ENCODE results near the gene DHX40. TPM values are rescaled to one million over a fixed set of nuclear protein-coding genes. Genes with fewer than 3 reads are reported as not detected.
"Not testable (repeated sequence)": the region's sequence is repeated elsewhere in the genome, so short reads cannot be mapped to it uniquely, and the experiment has no call there.

DHX40 gene
- total RNA-seq, 3 donors from 2014 or later (not counting 1 experiment from before 2014, with no cell fraction given) = 43.0 to 47.4 (median 46.6) TPM

DNA sequence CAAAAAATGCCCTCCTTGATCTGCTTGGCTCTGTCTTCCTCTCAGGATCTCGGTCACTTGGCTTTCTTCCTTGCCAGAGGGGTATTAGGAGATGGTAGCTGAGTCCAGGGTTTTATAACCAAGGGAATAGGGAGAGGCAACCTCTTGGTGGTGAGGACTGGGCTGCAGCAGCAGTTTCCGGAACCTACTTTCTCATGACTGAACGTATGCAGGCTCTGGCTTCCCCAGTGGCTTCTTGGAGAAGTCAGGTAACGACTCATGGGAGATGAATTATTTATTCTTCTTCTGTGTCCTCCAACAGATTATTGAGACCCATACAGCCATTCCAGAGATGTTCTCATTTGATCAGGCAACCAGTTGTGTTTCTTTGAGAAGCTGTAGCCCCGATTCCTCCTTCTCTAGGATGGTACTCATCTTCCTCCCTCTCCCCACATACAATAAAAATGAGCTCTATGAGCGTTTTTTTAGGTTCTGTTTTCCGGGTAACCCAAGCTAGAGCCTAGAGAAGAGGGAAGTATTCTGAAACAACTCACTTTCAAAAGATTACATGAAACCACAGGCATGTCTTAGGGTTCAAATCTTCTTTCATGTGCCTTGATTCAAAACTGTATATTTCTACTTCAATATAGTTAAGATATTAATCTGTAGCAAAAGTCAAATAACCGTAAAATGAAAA lies 22.3 kb upstream of the DHX40 start:
- peaks cover 3% of the 10 kb centered on the region for H3K4me1 ChIP-seq (ENCODE audit: control insufficient read depth, insufficient read depth, low read length)
- H3K27ac ChIP-seq (ENCODE audit: low read length) = no peak overlapping the region
- no peak overlapping the region for H3K27ac Mint-ChIP-seq
- H3K4me3 Mint-ChIP-seq = no peak overlapping the region
- H3K36me3 Mint-ChIP-seq = no peaks in the 10 kb centered on the region
- no peaks in the 10 kb centered on the region for H3K36me3 ChIP-seq (ENCODE audit: control insufficient read depth, insufficient read depth, low read length)
- 60% methylated on average over 7 of the region's 8 CpGs for WGBS (ENCODE audit: insufficient coverage)
- H3K27me3 ChIP-seq (ENCODE audit: control insufficient read depth, insufficient read depth, low read length) = peaks cover 6% of the 10 kb centered on the region
- TF ChIP-seq, protein P1, sequence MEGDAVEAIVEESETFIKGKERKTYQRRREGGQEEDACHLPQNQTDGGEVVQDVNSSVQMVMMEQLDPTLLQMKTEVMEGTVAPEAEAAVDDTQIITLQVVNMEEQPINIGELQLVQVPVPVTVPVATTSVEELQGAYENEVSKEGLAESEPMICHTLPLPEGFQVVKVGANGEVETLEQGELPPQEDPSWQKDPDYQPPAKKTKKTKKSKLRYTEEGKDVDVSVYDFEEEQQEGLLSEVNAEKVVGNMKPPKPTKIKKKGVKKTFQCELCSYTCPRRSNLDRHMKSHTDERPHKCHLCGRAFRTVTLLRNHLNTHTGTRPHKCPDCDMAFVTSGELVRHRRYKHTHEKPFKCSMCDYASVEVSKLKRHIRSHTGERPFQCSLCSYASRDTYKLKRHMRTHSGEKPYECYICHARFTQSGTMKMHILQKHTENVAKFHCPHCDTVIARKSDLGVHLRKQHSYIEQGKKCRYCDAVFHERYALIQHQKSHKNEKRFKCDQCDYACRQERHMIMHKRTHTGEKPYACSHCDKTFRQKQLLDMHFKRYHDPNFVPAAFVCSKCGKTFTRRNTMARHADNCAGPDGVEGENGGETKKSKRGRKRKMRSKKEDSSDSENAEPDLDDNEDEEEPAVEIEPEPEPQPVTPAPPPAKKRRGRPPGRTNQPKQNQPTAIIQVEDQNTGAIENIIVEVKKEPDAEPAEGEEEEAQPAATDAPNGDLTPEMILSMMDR (IDR thresholded peaks at IDR 0.05) = no peak
- no peaks in the 10 kb centered on the region for H3K4me1 Mint-ChIP-seq
- intact Hi-C loops (cut with micrococcal nuclease) = no loop called here
- H3K4me3 ChIP-seq (ENCODE audit: low read length) = no peak overlapping the region
- H3K27me3 Mint-ChIP-seq (ENCODE audit: low read depth in 2 of 2) = peaks cover 10 to 35% of the 10 kb centered on the region in 2 donors
- H3K9me3 Mint-ChIP-seq = no peaks in the 10 kb centered on the region
- ATAC-seq = no peak
- DNase-seq = no peak
- H3K9me3 ChIP-seq (ENCODE audit: control insufficient read depth, insufficient read depth, low read length) = no peaks in the 10 kb centered on the region

DNA sequence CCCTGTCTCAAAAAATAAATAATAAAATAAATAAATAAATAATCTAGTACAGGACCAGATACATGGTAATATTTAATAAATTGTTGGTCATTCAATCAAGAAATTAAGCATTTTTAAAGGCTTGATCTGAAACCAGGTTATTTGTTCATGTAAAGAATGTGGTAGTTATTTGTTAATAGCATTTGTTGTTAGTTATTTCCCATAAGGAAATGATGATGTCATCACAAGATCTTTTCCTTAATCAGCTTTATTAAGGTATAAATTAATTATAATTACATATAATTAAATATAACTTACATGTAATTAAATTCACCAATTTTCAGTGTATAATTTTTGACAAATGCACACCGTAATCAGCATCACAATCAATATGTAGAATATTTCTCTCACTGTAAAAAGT lies 19.5 kb upstream of the DHX40 start:
- Mint-ChIP-seq H3K36me3 (no peaks in the 10 kb centered on the region), H3K27me3 (ENCODE audit: low read depth in 2 of 2) (peaks cover 12 to 22% of the 10 kb centered on the region in 2 donors), H3K9me3 (no peaks in the 10 kb centered on the region), H3K4me1 (no peaks in the 10 kb centered on the region), H3K27ac (no peak overlapping the region), H3K4me3 (no peak overlapping the region)
- Histone ChIP-seq H3K4me3 (ENCODE audit: low read length) (no peak overlapping the region), H3K9me3 (ENCODE audit: control insufficient read depth, insufficient read depth, low read length) (no peaks in the 10 kb centered on the region), H3K27ac (ENCODE audit: low read length) (no peak overlapping the region), H3K4me1 (ENCODE audit: control insufficient read depth, insufficient read depth, low read length) (peaks cover 3% of the 10 kb centered on the region), H3K27me3 (ENCODE audit: control insufficient read depth, insufficient read depth, low read length) (peaks cover 2% of the 10 kb centered on the region), H3K36me3 (ENCODE audit: control insufficient read depth, insufficient read depth, low read length) (no peaks in the 10 kb centered on the region)
- 87% methylated on average over 1 of the region's 1 CpG for WGBS (ENCODE audit: insufficient coverage)
- ATAC-seq (no peak), DNase-seq (no peak)
- intact Hi-C loops (cut with micrococcal nuclease) = no loop called here
- TF ChIP-seq, protein P1 (IDR thresholded peaks at IDR 0.05) = no peak

DNA sequence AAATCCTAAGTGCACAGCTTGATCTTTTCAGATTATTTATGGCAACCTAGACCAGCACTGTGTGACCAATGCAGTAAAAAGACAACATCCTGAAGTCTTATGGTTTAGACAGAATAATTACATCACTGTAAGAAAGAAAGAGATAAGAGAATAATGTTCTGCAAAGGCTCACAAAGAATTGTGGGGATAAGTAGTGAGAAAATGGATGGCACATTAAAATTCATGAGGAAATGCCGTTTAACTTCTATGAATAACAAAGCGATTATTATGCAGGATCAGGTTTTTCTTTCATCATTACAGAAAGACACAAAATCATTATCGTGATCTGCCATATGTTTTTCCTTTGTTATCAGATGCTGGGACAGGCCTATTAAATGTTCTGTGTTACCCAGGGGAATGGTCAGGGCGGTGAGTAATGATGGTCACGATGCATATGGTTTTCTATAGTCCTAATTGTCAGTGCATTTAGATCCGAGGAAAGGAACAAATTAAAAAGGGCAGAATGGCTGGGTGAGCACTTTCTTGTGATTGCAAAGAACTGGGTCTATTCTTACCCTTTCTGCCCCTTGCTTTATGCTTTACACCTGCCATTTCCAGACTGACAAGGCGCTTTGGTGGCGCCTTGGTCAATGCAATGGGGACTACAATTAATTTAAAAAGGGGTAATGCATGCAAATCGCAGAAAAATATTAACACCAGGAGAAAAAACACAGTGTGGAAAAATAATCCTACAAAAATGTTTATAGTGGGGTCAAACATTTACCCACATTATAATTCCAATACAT lies 18.1 kb upstream of the DHX40 start:
- Histone ChIP-seq H3K36me3 (ENCODE audit: control insufficient read depth, insufficient read depth, low read length) (no peaks in the 10 kb centered on the region), H3K4me1 (ENCODE audit: control insufficient read depth, insufficient read depth, low read length) (peaks cover 3% of the 10 kb centered on the region), H3K27ac (ENCODE audit: low read length) (no peak overlapping the region), H3K4me3 (ENCODE audit: low read length) (no peak overlapping the region), H3K27me3 (ENCODE audit: control insufficient read depth, insufficient read depth, low read length) (no peaks in the 10 kb centered on the region), H3K9me3 (ENCODE audit: control insufficient read depth, insufficient read depth, low read length) (no peaks in the 10 kb centered on the region)
- H3K27me3 Mint-ChIP-seq (ENCODE audit: low read depth in 2 of 2) = peaks cover 8 to 10% of the 10 kb centered on the region in 2 donors
- H3K9me3 Mint-ChIP-seq = no peaks in the 10 kb centered on the region
- TF ChIP-seq, protein P1 (IDR thresholded peaks at IDR 0.05) = no peak
- DNase-seq = no peak
- H3K4me3 Mint-ChIP-seq = no peak overlapping the region
- 95% methylated on average over 8 of the region's 9 CpGs for WGBS (ENCODE audit: insufficient coverage)
- intact Hi-C loops (cut with micrococcal nuclease) = no loop called here
- H3K27ac Mint-ChIP-seq = no peak overlapping the region
- ATAC-seq = no peak
- H3K36me3 Mint-ChIP-seq = no peaks in the 10 kb centered on the region
- no peaks in the 10 kb centered on the region for H3K4me1 Mint-ChIP-seq

DNA sequence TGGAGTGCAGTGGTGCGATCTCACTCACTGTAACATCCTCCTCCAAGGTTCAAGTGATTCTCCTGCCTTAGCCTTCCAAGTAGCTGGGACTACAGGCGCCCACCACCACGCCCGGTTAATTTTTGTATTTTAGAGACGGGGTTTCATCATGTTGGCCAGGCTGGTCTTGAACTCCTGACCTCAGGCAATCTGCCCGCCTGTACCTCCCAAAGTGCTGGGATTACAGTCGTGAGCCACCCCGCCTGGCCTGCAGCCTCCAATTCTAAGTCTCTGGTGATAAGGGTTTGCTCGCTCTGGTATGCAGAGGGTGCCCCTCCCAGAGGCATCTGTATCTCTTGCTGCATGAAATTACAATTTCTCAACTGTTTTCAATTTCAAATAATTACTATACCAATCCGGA lies 16.4 kb upstream of the DHX40 start:
- H3K9me3 ChIP-seq (ENCODE audit: control insufficient read depth, insufficient read depth, low read length); H3K27me3 ChIP-seq (ENCODE audit: control insufficient read depth, insufficient read depth, low read length); H3K27ac Mint-ChIP-seq; intact Hi-C loops (cut with micrococcal nuclease); H3K27me3 Mint-ChIP-seq (ENCODE audit: low read depth in 2 of 2); H3K36me3 ChIP-seq (ENCODE audit: control insufficient read depth, insufficient read depth, low read length); H3K36me3 Mint-ChIP-seq; H3K4me3 Mint-ChIP-seq; ATAC-seq; H3K9me3 Mint-ChIP-seq; H3K4me3 ChIP-seq (ENCODE audit: low read length); H3K4me1 ChIP-seq (ENCODE audit: control insufficient read depth, insufficient read depth, low read length); DNase-seq; H3K27ac ChIP-seq (ENCODE audit: low read length); H3K4me1 Mint-ChIP-seq: not testable (repeated sequence)
- WGBS (ENCODE audit: insufficient coverage) = 95% methylated on average over 9 of the region's 10 CpGs

All from natural killer cell (primary cell).